ENCODE measurements around the gene SHISA4. TPM values are rescaled to one million over a fixed set of nuclear protein-coding genes. Genes with fewer than 3 reads are reported as not detected.
A peak's percentile ranks its signal among the peaks of the same experiment; 100 is the strongest.

SHISA4 gene
- total RNA-seq, 2 donors from 2014 or later = 0.69 to 1.6 TPM

DNA sequence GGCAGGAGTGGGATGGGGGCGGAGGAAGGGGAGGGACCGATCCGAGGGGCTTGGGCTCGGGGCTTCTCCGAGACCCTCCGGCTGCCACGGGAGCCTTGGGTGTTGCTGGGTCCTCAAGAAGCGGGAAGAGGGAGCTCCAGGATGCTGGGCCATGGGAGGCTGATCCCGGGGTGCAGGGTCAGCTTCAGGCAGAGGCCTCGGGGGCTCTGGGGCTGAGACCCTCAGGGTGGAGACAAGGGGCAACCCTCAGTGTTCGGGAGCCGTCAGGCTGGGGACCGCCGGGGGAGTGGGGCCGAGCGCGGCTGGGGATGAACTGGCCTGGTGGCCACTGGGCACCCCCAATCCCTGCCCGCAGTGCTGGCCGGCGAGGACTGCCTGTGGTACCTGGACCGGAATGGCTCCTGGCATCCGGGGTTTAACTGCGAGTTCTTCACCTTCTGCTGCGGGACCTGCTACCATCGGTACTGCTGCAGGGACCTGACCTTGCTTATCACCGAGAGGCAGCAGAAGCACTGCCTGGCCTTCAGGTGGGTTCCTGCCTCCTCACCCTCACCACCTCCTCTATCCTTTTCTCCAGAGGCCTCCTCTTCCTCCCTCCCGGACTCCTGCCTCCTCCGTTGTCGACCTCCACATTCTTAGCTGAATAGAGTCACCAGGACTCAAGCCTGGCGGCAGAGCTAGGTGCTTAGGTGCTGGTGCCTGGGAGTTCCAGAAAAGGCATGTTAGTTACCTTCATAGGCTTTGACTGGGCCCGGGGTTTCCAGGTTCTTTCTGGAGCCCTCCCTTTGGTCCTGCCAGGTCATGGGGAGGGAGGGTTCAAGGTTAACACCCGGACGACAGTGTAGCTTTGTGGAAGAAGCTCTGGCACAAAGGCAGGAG is 631 bp downstream of the SHISA4 start:
- Mint-ChIP-seq H3K36me3 (ENCODE audit: low read depth) (no peaks in the 10 kb centered on the region), H3K9me3 (no peaks in the 10 kb centered on the region), H3K27ac (no peak overlapping the region), H3K4me1 (peaks cover 4% of the 10 kb centered on the region), H3K27me3 (peaks cover 47% of the 10 kb centered on the region), H3K4me3 (peak overlapping the region; percentile 62)
- peak; percentile 13 for ATAC-seq (replicated peaks)

DNA sequence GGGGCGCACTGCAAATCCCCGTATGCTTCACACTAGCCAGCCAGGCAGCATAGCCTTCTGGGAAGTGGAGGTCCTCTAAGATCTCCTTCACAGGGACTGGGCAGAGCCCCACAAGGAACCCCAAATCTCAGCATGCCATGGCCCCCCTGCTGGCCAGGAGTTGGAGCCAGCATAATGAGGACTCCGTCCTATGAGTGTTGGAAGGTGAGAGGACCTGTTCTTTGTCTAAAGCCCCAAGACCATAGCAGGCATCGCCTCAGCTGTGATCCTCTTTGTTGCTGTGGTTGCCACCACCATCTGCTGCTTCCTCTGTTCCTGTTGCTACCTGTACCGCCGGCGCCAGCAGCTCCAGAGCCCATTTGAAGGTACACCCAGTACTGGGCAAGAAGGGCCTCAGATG is 1.5 kb downstream of the SHISA4 start:
- H3K27ac Mint-ChIP-seq = no peak overlapping the region

DNA sequence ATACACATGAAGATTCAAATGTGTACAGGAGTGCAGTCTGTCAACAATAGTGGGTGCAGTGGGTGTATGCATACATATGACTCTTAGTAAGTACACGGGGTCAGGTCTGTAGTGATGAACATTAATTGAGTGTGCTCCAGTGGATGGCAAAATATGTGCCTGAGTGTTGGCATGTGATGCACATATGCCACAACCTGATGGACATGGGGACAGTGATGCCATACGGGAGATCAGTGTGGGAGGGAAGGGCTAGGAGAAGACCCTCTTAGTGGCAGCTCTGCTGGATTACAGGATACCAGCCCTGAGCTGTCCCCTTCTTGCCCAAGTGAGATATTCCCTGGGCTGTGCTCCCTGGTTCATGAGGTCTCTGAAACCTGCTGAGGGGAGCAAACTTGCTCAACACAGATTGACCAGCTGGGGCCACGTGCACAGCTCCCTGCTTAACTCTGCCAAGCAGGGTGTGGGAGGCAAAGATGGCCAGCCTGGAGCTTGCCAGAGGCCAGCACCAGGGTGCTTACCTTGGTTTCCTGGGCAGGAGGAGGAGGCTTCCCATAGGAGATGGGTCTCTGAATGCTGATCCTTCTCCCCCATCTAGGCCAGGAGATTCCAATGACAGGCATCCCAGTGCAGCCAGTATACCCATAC is 2.2 kb downstream of the SHISA4 start:
- ATAC-seq (replicated peaks) = no peak
- Mint-ChIP-seq H3K4me3 (no peak overlapping the region), H3K4me1 (peaks cover 6% of the 10 kb centered on the region), H3K9me3 (no peaks in the 10 kb centered on the region), H3K27ac (no peak overlapping the region), H3K36me3 (ENCODE audit: low read depth) (no peaks in the 10 kb centered on the region), H3K27me3 (peaks cover 47% of the 10 kb centered on the region)

More for the DNA sequence above, 1.5 kb downstream of the SHISA4 start:
- Mint-ChIP-seq H3K27me3 (peaks cover 47% of the 10 kb centered on the region), H3K4me3 (no peak overlapping the region), H3K4me1 (peaks cover 4% of the 10 kb centered on the region), H3K9me3 (no peaks in the 10 kb centered on the region), H3K36me3 (ENCODE audit: low read depth) (no peaks in the 10 kb centered on the region)
- ATAC-seq (replicated peaks) = no peak

DNA sequence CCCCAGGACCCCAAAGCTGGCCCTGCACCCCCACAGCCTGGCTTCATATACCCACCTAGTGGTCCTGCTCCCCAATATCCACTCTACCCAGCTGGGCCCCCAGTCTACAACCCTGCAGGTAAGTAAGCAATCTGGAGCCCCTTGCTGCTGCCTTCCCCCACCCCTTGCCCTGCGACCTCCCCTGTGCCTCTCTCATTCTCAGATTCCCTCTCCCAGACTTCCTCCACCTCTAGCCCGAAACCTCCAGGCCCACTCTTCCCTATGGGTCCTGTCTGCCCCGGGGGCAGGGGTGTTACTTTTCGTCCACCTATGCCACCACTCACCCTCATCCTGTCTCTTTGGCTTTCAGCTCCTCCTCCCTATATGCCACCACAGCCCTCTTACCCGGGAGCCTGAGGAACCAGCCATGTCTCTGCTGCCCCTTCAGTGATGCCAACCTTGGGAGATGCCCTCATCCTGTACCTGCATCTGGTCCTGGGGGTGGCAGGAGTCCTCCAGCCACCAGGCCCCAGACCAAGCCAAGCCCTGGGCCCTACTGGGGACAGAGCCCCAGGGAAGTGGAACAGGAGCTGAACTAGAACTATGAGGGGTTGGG is 2.9 kb downstream of the SHISA4 start:
- Mint-ChIP-seq H3K4me3 (no peak overlapping the region), H3K27ac (no peak overlapping the region), H3K4me1 (peaks cover 10% of the 10 kb centered on the region), H3K36me3 (ENCODE audit: low read depth) (no peaks in the 10 kb centered on the region), H3K9me3 (no peaks in the 10 kb centered on the region), H3K27me3 (peaks cover 46% of the 10 kb centered on the region)
- no peak for ATAC-seq (replicated peaks)

DNA sequence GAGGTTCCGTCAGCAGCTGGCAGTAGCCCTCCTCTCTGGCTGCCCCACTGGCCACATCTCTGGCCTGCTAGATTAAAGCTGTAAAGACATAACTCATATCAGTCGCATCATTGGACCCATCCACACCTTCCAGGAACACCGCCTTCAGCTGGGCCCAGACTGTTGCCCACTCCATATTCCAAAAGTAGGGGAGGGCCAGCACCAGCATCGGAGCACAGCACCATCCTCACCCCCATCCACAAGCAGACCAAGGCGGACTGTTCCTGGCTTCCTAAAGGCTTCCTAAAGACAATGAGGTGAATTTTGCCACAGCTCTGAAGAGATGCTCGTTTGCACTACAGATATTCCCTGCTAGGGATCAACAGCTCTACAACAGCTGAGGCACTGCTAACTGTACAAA is 3.5 kb downstream of the SHISA4 start:
- ATAC-seq (replicated peaks) = no peak
- H3K4me1 Mint-ChIP-seq = peaks cover 10% of the 10 kb centered on the region
- H3K9me3 Mint-ChIP-seq = no peaks in the 10 kb centered on the region
- H3K36me3 Mint-ChIP-seq (ENCODE audit: low read depth) = no peaks in the 10 kb centered on the region
- H3K4me3 Mint-ChIP-seq = no peak overlapping the region
- no peak overlapping the region for H3K27ac Mint-ChIP-seq
- peaks cover 40% of the 10 kb centered on the region for H3K27me3 Mint-ChIP-seq

DNA sequence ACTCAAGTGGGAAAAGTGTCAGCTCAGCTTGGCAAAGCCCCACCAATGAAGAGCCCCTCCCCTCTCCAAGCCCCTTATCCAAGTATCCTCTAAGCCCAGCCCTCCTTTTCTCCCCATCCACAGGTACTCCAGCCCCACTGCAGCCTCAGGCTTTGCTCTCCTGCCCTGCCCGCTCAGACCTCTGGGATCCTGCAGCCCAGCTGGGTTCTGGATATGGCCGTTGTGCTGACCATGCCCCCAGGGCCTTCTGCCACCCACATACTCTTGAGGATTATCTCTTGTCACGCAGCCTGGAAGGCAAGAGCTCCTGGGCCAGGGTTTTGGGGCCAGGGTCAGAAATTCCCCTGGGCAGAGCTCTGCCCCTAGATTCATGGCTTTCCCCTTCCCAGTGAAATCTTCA is 4.7 kb downstream of the SHISA4 start:
- Mint-ChIP-seq H3K9me3 (no peaks in the 10 kb centered on the region), H3K27me3 (peaks cover 34% of the 10 kb centered on the region), H3K36me3 (ENCODE audit: low read depth) (no peaks in the 10 kb centered on the region), H3K27ac (no peak overlapping the region), H3K4me3 (no peak overlapping the region), H3K4me1 (peaks cover 10% of the 10 kb centered on the region)
- ATAC-seq (replicated peaks) = no peak

DNA sequence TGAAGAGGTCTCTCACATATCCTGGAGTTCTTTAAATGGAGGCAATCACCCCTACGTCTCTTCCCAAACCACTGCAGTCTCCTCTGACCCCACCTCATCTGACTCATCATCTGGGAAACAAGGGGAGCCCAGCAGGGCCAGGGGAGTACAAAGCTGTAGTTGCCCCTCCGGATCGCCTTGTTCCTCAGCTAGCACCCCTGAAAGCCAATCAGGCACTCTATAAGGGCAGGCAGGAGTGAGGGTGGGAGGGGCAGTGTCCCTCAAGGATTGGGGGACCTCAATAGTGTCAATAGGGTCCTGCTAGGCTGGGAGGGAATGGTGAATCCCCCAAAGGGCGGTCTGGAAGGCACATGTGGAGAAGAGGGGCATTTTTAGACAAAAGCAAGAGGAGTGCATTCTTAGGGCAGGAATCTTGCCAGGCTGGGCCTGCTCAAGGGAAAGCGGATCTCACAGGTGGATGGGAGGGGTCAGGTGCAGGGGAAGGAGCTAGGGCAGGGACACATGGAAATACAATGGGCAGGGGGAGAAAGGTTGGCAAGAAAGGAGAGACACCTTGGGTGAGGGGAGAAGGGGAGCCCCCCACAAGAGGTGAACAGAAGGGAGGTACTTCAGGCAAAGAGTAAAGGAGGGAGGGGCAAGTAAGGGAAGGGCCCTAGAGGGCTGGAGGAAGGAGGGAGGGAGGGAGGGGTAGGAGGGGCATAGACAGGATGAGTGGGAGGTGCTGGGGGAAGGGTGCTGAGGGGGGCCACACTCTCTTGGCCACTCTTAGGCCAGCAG is 5.8 kb downstream of the SHISA4 start:
- Mint-ChIP-seq H3K9me3 (no peaks in the 10 kb centered on the region), H3K27ac (no peak overlapping the region), H3K36me3 (ENCODE audit: low read depth) (no peaks in the 10 kb centered on the region), H3K4me1 (peaks cover 8% of the 10 kb centered on the region), H3K4me3 (no peak overlapping the region), H3K27me3 (peaks cover 32% of the 10 kb centered on the region)
- no peak for ATAC-seq (replicated peaks)

DNA sequence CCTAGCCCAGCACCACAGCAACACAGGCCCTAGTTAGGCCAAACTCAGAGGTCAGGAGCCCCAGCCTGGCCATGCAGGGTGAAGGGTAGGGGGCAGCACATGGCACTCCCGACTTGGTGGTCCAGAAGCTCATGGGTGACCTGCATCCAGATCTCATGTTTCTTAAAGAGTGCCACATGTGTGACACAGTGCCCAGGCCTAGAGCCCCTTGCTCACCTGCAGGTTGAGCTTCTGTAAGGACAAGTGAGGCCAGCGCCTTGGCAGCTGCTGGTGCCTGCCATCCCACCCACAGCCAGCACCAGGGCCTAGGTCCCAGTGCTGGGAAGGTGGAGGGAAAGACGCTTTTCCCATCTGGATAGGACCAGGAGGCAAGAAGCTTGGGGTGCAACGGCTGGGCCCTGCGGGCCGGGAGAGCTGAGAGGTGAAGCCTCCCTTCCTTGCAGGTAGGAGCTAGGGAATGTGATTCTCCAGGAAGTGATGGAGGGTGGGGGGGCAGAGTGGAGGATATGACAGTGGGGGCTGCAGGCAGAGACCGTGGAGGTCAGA is 6.5 kb downstream of the SHISA4 start:
- H3K4me3 Mint-ChIP-seq = no peak overlapping the region
- H3K27ac Mint-ChIP-seq = no peak overlapping the region
- no peaks in the 10 kb centered on the region for H3K9me3 Mint-ChIP-seq
- peaks cover 32% of the 10 kb centered on the region for H3K27me3 Mint-ChIP-seq
- ATAC-seq (replicated peaks) = no peak
- H3K36me3 Mint-ChIP-seq (ENCODE audit: low read depth) = no peaks in the 10 kb centered on the region
- peaks cover 6% of the 10 kb centered on the region for H3K4me1 Mint-ChIP-seq

DNA sequence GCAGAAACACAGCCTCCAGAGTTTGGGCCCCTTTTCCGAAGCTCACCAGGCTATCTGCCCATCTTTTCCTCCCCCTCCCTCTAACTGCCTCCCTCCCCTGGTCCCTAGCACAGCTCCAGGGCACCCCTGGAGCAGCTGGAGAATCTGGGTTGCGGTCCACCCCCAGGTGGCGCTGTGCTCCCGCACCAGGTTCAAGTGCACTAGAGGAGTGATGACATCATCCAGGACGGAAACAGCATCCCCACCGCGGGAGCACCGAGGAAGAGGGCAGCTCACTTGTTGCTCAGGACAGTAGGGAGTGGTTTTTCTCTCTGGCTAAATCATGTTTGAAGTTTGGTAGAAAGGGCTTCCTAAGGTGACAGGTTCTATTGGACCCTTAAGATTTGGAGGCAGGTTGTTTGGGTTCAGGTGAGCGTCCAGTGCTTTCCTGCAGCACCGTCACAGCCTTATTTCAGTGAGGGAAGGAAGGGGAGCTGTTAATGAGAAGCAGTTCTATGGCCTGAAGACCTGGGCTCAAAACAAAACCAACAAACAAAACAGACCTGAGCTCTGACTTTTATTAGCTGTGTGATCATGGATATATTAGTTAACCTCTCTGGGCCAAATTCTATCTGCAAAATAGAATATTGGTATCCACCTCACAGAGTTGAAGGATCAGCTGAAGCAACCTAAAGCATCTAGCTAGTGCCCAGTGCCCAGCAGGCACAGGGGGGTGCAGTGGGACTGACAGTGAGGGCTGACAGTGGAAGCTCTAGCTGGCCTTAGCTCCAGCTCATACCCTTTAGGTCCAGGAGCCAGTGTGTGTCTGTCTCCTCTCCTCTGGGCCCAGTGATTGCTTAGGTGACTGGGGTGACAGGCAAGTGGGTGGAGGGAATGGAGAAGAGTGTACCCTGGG is 7.5 kb downstream of the SHISA4 start:
- Mint-ChIP-seq H3K9me3 (no peaks in the 10 kb centered on the region), H3K27ac (peak overlapping the region; percentile 89)

DNA sequence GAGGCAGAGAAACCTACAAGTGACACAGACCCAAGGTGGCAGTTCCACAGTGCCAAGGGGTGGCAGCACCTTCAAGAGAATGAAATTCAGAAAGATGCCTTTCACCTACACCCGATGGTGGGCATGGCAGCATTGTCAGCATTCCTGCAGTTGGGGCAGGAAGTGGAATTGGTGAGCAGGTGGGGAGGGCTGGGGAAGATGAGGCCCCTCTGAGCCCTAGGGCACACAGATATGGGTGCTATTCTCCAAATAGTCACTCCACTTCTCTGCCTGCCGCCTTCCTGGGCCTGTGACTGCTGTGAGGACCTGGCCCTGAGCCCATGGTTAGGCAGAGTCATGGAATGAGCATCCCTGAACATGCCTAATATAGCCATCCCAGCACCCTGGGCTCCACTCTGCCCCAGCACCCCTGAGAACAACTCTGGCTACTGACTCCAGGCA is 8.3 kb downstream of the SHISA4 start:
- H3K4me3 Mint-ChIP-seq = no peak overlapping the region
- H3K36me3 Mint-ChIP-seq (ENCODE audit: low read depth) = no peaks in the 10 kb centered on the region
- H3K9me3 Mint-ChIP-seq = no peaks in the 10 kb centered on the region
- peaks cover 6% of the 10 kb centered on the region for H3K4me1 Mint-ChIP-seq
- no peak overlapping the region for H3K27ac Mint-ChIP-seq
- ATAC-seq (replicated peaks) = no peak
- H3K27me3 Mint-ChIP-seq = peaks cover 20% of the 10 kb centered on the region

More for the DNA sequence above, 7.5 kb downstream of the SHISA4 start:
- peak; percentile 97 for ATAC-seq (replicated peaks)
- Mint-ChIP-seq H3K4me1 (peaks cover 6% of the 10 kb centered on the region), H3K27me3 (peaks cover 26% of the 10 kb centered on the region), H3K36me3 (ENCODE audit: low read depth) (no peaks in the 10 kb centered on the region), H3K4me3 (peak overlapping the region; percentile 66)

DNA sequence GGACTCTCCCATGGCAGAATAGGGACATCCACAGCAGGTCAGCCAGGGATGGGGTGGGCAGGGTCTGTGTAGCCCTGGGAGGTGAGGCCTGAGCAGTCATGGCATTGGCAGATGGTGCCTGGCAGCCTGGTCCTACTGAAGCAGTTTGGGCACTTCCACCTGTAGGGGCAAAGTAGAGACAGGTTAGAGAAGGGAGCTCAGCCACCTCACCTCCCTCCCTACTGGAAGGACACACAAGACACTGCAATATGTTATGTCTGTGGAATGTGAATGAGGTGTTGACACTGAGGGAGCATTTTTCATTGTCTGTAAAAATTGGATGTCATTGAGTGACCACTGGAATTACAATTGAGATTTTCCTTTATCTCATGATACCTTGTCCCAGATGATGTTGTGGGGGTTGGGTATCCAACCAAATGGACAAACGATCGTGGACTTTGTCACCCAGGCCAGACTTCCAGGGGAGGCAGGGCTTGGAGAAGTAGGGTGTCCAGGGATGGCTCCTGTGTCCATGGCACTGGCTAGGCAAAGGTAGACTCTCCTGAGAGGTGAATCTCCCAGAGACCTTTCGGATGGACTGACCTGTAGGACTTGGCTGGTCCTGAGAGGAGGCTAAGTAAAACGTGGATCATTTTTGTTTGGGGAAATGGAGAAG is 9.7 kb downstream of the SHISA4 start:
- no peak for ATAC-seq (replicated peaks)
- Mint-ChIP-seq H3K4me1 (peaks cover 6% of the 10 kb centered on the region), H3K4me3 (no peak overlapping the region), H3K27ac (no peak overlapping the region), H3K27me3 (peaks cover 11% of the 10 kb centered on the region), H3K9me3 (no peaks in the 10 kb centered on the region), H3K36me3 (ENCODE audit: low read depth) (no peaks in the 10 kb centered on the region)

DNA sequence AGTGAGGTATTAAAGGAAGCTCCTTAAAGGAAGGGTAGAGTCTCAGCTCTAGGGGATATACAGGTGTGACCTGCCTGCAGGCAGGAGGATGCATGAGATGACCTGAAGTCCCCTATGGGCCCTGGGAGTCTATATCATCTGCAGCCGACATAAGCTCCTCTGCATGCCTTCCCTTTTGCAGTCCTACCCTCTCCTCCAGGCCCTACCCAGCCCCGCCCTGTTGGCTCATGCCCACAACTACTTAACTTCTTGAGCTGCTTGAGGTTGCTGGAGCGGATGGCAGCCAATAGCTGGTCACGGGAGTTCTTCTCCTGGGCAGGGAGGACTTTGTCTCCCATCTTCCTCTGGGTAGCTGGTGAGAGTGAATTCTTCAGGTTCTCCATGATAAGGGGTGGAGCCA is 10.3 kb downstream of the SHISA4 start:
- Mint-ChIP-seq H3K36me3 (ENCODE audit: low read depth) (no peaks in the 10 kb centered on the region), H3K9me3 (no peaks in the 10 kb centered on the region), H3K4me1 (peaks cover 6% of the 10 kb centered on the region), H3K4me3 (no peak overlapping the region), H3K27me3 (peaks cover 5% of the 10 kb centered on the region), H3K27ac (no peak overlapping the region)
- ATAC-seq (replicated peaks) = no peak
